A549 (cell line): ENCODE measurements around the gene RBP3.

Experiments
- CBX2 ChIP-seq: fragments of 200-600 bp; sonication (generic); IDR thresholded peaks from 2 replicates; pipeline ENCODE4 v1.6.1; 2016; ENCODE audit warnings: low read depth, mild to moderate bottlenecking, borderline replicate concordance
- CBX8 ChIP-seq: fragments of 200-600 bp; sonication (generic); IDR thresholded peaks from 2 replicates; pipeline ENCODE4 v1.6.1; 2016
- CTCF ChIP-seq: fragments of >200 bp; sonication (Bioruptor Twin); formaldehyde crosslinking; IDR thresholded peaks from 3 replicates; pipeline ENCODE4 v1.5.1; 2016
- HDAC2 ChIP-seq: fragments of 200-600 bp; sonication (generic); IDR thresholded peaks from 2 replicates; pipeline ENCODE4 v1.6.1; 2016
- MAFK ChIP-seq: fragments of 450-650 bp; IDR thresholded peaks from 2 replicates; pipeline ENCODE4 v1.6.1; 2014; ENCODE audit not compliant: partially characterized antibody
- MAZ ChIP-seq: fragments of 150-350 bp; IDR thresholded peaks from 2 replicates; pipeline ENCODE4 v1.6.1; 2014; ENCODE audit warnings: antibody characterized with exemption, low read depth, low read length, borderline replicate concordance
- POLR2A ChIP-seq: IDR thresholded peaks from 2 replicates; pipeline ENCODE4 v1.6.1; 2012; ENCODE audit warnings: mild to moderate bottlenecking, low read length
- RCOR1 ChIP-seq: fragments of 150-350 bp; IDR thresholded peaks from 2 replicates; pipeline ENCODE4 v1.6.1; 2014; ENCODE audit warnings: antibody characterized with exemption, low read length, low read depth
- ZNF302 ChIP-seq: fragments of 250-450 bp; sonication (Bioruptor Pico); IDR thresholded peaks from 2 replicates; pipeline ENCODE4 v1.9.0; 2021; ENCODE audit warnings: inconsistent platforms, mild to moderate bottlenecking, moderate library complexity

- TF ChIP-seq MAFK: no peak
- TF ChIP-seq HDAC2: no peak
- no peak for TF ChIP-seq CTCF
- no peak for TF ChIP-seq RCOR1
- TF ChIP-seq MAZ: no peak
- TF ChIP-seq CBX2: no peak
- no peak for TF ChIP-seq POLR2A
- TF ChIP-seq ZNF302 (CRISPR knock-in tag): no peak
- TF ChIP-seq CBX8: no peak
Observed at GRCh38 chr10:47348138-47348651, at the start of gene RBP3.
